Brain microvascular endothelial cell (primary cell): ENCODE results near the gene YWHAQ.

Experiments
- DNase-seq: peaks from one replicate; pipeline ENCODE4 v3.0.0-alpha.2; 2020
- H3K27ac ChIP-seq: fragments of 250-450 bp; sonication (Bioruptor Pico); 2 replicates; pipeline ENCODE4 v1.5.1; 2020; ENCODE audit warnings: mild to moderate bottlenecking, moderate library complexity
- H3K27me3 ChIP-seq: fragments of 250-450 bp; sonication (Bioruptor Pico); replicated peaks from 2 replicates; pipeline ENCODE4 v1.5.1; 2020; ENCODE audit warnings: mild to moderate bottlenecking
- H3K36me3 ChIP-seq: fragments of 250-450 bp; sonication (Bioruptor Pico); replicated peaks from 2 replicates; pipeline ENCODE4 v1.5.1; 2020; ENCODE audit warnings: mild to moderate bottlenecking
- H3K4me3 ChIP-seq: 2 replicates; pipeline ENCODE4 v1.5.1; 2011; ENCODE audit warnings: low read depth, mild to moderate bottlenecking, control low read depth, low read length, moderate library complexity
- in situ Hi-C: cut with HindIII; loops from 2 replicates; pipeline ENCODE4 v1.10.0; 2017; ENCODE audit warnings: low sequenced_read_pairs, low pct_ligation_motif_present
- TF ChIP-seq, protein P1 (sequence below): IDR thresholded peaks from 2 replicates; pipeline ENCODE4 v1.5.1; 2011; ENCODE audit warnings: low read depth, mild to moderate bottlenecking, moderate library complexity, low read length, control low read depth, inconsistent platforms; ENCODE audit errors: missing control alignments

The YWHAQ gene

GRCh38 chr2:9641641-9642040, 10.8 kb upstream of the YWHAQ start:
- Histone ChIP-seq H3K36me3 (no peaks in the 10 kb centered on the region), H3K4me3 (no peak overlapping the region), H3K27me3 (no peaks in the 10 kb centered on the region), H3K27ac (no peak overlapping the region)
- in situ Hi-C loops: no loop called here
- TF ChIP-seq, protein P1, sequence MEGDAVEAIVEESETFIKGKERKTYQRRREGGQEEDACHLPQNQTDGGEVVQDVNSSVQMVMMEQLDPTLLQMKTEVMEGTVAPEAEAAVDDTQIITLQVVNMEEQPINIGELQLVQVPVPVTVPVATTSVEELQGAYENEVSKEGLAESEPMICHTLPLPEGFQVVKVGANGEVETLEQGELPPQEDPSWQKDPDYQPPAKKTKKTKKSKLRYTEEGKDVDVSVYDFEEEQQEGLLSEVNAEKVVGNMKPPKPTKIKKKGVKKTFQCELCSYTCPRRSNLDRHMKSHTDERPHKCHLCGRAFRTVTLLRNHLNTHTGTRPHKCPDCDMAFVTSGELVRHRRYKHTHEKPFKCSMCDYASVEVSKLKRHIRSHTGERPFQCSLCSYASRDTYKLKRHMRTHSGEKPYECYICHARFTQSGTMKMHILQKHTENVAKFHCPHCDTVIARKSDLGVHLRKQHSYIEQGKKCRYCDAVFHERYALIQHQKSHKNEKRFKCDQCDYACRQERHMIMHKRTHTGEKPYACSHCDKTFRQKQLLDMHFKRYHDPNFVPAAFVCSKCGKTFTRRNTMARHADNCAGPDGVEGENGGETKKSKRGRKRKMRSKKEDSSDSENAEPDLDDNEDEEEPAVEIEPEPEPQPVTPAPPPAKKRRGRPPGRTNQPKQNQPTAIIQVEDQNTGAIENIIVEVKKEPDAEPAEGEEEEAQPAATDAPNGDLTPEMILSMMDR: no peak
- DNase-seq: no peak

DNA sequence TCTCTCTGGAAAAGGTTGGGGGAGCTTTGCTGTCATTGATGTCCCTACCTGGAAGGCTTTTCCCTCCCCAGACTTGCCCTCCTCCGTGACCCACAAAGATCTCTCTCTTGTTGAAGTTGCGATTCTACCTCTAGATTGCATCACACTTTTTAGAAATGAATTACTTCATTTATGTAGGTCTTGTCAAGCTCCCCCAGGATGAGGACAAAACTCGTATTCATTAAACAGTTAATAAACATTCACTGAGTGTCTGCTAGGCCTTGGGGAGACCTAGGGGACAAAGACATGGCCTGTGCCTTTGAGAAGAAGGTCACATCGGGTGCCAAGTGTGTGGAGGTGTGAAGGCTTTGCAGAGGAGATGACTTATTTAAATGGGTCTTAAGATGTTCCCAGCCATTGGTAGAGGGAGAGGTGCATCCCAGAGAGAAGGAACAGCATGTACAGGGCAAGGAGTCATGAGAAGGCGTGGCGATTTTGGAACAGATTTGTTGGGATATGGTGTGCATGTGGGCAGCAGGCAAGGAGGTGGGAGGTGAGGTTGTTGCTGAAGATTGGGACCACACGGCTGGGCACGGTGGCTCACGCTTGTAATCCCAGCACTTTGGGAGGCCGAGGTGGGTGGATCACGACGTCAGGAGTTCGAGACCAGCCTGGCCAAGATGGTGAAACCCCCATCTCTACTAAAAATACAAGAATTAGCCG, 9.8 kb upstream of the YWHAQ start:
- TF ChIP-seq, protein P1: no peak
- no peaks in the 10 kb centered on the region for H3K27me3 ChIP-seq
- in situ Hi-C loops: no loop called here
- H3K27ac ChIP-seq: no peak overlapping the region
- no peak overlapping the region for H3K4me3 ChIP-seq
- no peak for DNase-seq
- no peaks in the 10 kb centered on the region for H3K36me3 ChIP-seq

GRCh38 chr2:9639740-9640343, 9.0 kb upstream of the YWHAQ start:
- in situ Hi-C loops: no loop called here
- TF ChIP-seq, protein P1: no peak

GRCh38 chr2:9639000-9639602, 8.3 kb upstream of the YWHAQ start:
- H3K27ac ChIP-seq: peak overlapping the region; percentile 39
- no peaks in the 10 kb centered on the region for H3K36me3 ChIP-seq
- in situ Hi-C loops: no loop called here
- TF ChIP-seq, protein P1: no peak
- H3K27me3 ChIP-seq: no peaks in the 10 kb centered on the region
- no peak overlapping the region for H3K4me3 ChIP-seq
- no peak for DNase-seq

More at GRCh38 chr2:9639740-9640343, 9.0 kb upstream of the YWHAQ start:
- no peaks in the 10 kb centered on the region for H3K27me3 ChIP-seq
- no peak for DNase-seq
- H3K27ac ChIP-seq: no peak overlapping the region
- H3K36me3 ChIP-seq: no peaks in the 10 kb centered on the region
- H3K4me3 ChIP-seq: no peak overlapping the region

DNA sequence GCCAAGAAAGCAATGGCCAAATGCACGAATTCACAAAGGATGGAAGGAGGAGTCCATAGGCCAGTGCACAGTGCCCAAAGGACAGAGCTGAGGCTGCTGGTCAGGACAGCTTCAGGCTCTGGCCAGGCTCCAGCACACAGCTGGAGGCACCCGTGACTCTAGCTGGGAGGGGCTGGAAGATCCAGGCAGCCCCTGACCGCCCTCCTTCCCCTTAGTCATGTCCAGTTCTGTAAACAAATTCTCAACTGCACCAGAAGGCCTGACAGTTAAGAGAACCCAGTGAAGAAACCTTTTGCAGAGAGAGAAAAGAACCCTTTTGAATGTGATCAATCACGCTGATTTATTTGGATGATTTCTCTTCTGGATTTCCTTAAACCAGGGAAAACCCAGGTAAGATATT, 7.7 kb upstream of the YWHAQ start:
- Histone ChIP-seq H3K4me3 (no peak overlapping the region), H3K27me3 (no peaks in the 10 kb centered on the region), H3K36me3 (no peaks in the 10 kb centered on the region), H3K27ac (peak overlapping the region; percentile 39)
- in situ Hi-C loops: no loop called here
- DNase-seq: peak; percentile 89
- TF ChIP-seq, protein P1: no peak
